Activated T-helper 1 cell treated with anti-CD3 and anti-CD28 coated beads, Interleukin-2, amount 50 U/mL, for 16 hours (primary cell): ENCODE results near the gene LRWD1.
"Not testable (repeated sequence)": the region's sequence is repeated elsewhere in the genome, so short reads cannot be mapped to it uniquely, and the experiment has no call there.

ENCODE experiments used
- DNase-seq, 2 donors: peaks; one replicate each; pipeline ENCODE4 v3.0.0-alpha.2; 2020; ENCODE audit warnings: low read depth in 1 of 2, low spot score in 1 of 2

The LRWD1 gene

DNA sequence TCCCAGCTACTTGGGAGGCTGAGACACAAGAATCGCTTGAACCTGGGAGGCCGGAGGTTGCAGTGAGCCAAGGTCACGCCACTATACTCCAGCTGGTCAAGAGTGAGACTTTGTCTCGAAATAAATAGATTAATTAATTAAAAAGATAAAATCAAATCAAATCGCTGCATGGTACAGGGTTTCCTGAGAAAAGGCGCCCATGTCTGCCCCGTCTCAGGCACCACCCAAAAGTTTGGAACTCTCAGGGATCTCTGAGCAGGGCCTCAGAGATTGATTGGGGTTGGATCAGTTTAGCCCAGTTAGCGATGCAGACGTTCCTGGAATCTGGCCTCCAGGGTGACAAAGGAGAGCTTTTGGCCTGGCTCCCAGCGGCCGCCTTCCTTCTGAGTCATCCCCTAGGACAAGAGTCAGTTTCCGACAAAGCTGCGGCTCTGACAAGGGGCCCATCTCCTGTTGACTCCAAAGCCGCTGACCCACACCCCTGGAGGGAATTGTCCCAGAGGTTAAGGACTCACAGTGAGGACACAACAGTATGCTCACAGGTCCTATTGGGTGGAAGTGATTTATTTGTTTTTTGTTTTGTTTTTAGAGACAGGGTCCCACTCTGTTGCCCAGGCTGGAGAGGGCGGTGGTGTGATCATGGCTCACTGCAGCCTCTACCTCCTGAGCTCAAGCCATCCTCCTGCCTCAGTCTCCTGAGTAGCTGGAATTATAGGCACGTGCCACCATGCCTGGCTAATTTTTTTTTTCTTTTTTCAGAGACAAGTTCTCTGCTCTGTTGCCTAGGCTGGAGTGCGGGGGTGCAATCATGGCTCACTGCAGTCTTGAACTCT is 24.6 kb upstream of the LRWD1 start:
- no peak for DNase-seq

DNA sequence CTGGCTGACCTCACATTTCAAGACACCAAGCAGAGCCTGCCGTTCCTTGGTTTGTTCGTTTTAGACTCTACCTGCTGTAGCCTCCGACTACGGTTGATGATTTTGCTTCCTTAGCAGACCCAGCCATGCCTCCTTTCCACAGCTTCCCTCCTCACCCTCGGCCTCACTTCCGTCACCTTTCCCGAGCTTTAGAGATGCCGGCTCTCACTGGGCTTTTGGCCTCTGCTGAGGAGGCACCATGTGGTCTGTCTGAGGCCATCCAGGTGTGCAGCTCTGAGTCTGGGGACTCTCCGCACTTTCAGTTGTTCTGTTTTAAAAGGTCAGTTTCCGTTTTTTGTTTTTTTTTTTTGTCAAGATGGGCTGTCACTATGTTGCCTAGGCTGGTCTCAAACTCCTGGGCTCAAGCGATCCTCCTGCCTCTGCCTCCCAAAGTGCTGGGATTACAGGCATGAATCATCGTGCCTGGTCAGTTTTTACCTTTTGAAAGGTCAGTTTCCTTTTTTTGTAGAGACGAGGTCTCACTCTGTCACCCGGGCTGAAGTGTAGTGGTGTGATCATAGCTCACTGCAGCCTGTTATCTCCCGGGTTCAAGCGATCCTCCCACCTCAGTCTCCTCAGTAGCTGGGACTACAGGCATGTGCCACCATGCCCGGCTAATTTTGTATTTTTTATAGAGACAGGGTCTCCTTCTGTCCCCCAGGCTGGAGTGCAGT is 19.7 kb upstream of the LRWD1 start:
- DNase-seq = no peak

DNA sequence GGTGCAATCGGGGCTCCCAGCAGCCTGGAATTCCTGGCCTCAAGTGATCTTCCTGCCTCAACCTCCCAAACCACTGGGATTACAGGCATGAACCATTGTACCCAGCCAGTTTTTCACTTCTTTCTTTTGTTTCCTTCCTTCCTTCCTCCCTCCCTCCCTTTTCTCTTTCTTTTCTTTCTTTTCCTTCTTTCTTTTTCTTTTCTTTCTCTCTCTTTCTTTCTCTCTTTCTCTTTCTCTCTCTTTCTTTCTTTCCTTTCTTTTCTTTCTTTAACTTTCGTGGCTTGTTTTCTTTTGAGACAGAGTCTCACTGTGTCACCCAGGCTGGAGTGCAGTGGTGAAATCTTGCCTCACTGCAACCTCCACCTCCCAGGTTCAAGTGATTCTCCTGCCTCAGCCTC is 19.1 kb upstream of the LRWD1 start:
- no peak for DNase-seq

DNA sequence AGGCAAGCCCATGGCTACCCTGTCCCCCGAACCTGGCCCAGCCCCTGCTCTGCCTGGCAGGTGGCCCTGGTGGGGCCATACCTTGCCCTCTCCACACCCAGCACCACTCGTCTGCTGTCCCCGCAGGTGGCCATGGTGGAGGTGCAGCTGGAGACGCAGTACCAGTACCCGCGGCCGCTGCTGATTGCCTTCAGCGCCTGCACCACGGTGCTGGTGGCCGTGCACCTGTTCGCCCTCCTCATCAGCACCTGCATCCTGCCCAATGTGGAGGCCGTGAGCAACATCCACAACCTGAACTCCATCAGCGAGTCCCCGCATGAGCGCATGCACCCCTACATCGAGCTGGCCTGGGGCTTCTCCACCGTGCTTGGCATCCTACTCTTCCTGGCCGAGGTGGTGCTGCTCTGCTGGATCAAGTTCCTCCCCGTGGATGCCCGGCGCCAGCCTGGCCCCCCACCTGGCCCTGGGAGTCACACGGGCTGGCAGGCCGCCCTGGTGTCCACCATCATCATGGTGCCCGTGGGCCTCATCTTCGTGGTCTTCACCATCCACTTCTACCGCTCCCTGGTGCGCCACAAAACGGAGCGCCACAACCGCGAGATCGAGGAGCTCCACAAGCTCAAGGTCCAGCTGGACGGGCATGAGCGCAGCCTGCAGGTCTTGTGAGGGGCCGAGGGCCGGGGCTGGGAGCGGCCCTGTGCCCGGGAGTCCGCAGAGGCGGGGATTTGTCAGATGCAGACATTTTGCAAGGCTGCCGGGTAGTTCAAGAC is 18.2 kb upstream of the LRWD1 start:
- DNase-seq = no peak

DNA sequence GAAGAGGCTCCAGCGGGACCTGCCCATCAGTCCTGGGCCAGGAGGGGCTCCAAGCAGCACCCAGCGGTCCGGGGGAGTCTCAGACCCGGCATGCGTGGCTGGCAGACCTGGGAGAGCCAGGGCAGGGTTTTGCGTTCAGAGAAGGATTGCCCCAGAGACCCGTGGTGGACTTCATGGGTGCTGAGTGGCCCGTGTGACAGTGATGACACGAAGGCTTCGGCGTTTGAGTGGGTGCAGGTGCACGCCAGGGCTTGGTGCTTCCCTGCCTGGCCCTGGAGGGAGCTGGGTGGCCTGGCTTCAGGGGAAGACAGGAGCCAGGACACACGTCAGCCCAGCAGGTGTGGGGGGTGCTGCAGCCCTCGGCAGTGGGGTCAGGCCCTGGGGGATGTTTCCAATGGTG is 17.5 kb upstream of the LRWD1 start:
- no peak for DNase-seq

DNA sequence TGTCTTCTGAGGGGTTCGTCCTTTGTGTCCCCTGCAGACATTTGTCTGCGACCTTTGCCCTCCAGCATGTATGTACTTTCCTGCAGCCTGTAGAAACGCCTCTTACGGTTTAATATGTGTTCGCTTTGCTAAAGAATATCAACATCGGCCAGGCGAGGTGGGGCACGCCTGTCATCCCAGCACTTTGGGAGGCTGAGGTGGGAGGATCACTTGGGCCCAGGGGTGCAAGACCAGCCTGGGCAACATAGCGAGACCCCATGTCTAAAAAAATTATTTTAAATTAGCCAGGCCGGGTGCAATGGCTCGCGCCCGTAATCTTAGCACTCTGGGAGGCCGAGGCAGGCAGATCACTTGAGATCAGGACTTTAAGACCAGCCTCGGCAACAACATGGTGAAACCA is 15.6 kb upstream of the LRWD1 start:
- DNase-seq = no peak

DNA sequence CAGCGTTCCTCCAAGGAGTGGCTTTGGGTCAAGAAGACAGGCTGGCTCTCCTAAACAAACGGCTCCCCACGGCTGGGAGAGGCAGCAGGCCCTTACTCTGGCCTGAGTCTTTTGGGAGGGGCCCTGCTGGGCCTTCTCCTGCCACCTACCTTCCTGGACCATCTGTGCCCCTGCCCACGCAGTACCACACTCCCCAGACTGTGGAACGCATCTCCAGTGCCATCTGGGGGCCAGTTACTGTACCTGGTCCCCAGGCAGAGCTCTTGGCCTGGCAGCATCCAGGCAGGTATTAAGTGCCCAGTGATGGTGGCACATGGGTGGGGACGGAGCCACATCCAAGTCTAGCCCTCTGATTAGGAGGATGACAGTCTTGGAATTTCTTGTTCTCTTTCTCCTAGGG is 14.5 kb upstream of the LRWD1 start:
- peak in 1 of 2 donors; percentile 25 for DNase-seq

DNA sequence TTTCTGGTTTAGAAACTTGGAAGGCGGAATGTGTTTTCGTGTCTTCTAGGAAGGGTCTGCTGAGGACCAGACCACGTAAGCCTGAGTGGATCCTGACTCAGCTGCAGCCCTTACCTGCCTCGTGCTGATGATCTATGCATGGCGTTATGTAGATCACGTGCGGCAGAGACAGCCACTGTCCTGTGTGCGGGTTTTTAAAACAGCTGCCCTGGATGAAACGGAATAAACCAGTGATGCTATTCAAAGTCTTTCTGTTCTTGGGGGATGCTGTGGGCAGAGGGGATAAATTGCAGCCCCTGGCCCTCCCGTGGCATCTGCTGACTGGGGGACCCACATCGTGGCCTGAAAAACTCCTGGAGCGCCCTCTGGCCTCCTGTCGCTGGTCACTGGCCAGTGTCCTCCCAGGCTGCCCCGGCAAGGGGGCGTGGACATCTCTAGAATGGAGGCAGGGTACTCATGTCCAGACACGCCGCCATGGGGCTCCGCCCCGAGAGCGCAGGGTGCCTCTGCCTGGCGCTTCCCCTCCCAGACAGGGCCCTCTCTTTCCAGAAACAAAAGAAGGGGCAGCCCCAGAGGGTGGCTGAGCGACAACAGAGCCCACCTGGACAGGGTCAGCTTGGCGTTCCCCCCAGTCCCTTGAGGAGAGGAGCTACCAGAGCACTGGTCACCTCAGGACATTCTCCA is 13.3 kb upstream of the LRWD1 start:
- DNase-seq = no peak

DNA sequence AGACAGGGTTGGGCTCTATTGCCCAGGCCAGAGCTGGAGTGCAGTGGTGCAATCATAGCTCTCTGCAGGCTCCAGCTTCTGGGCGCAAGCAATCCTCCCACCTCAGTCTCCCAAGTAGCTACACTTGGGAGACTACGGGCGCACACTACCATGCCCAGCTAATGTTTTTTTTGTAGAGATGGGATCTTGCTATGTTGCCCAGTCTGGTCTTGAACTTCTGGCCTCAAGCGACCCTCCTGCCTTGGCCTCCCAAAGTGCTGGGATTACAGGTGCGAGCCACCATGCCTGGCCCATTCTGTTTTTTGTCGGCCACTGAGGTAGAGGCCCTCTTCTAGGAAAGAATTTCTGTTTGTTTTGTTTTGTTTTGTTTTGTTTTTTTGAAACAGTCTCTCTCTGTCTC is 12.3 kb upstream of the LRWD1 start:
- no peak for DNase-seq

DNA sequence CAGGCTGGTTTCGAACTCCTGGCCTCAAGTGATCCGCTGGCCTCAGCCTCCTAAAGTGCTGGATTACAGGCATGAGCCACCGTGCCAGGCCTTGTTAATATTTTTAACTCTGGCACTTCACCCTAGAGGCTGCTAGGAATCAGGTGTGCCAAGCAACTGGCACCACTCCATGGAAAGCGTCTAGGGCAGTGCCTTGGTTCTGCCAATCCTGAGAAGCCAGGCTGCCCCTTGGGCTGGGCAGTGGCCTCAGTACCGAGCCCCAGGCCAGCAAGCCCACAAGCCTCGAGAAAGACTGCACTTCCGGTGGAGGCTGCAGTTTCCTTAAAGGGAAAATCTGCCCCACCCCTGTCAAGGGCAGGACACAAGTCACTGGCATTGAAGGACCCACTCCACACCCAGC is 11.5 kb upstream of the LRWD1 start:
- no peak for DNase-seq

DNA sequence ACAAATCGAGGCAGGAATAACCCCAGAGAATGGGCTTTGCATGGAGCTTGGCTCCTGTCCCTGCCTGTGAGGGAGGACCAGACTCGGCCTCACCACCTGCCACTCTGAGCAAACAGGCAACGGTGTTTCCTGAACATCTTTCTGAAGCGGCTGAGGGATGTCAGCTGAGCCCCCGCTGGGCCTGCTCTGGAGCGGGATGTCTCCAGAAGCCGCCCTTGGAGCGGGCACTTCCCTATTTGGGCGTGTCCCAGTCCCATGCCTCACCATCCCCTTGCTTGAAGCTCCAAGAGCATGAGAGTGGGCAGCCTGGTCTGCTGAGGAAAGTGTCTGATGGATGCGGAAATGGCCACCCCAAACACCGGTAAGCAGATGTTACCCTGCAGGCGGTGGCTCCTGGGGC is 10.3 kb upstream of the LRWD1 start:
- DNase-seq = no peak

DNA sequence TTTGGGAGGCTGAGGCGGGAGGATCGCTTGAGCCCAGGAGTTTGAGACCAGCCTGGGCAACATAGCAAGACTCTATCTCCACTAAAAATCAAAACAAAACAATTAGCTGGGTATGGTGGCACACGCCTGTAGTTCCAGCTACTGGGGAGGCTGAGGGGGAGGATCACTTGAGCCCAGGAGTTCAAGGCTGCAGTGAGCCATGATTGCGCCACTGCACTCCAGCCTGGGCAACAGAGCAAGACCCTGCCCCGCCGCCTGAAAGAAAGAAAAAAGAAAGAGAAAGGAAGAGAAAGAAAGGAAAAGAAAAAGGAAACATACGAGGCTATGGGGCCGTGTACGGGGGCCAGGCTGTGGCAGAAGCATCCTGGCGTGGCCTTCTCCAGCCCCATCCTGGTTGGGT is 9.9 kb upstream of the LRWD1 start:
- DNase-seq = not testable (repeated sequence)

DNA sequence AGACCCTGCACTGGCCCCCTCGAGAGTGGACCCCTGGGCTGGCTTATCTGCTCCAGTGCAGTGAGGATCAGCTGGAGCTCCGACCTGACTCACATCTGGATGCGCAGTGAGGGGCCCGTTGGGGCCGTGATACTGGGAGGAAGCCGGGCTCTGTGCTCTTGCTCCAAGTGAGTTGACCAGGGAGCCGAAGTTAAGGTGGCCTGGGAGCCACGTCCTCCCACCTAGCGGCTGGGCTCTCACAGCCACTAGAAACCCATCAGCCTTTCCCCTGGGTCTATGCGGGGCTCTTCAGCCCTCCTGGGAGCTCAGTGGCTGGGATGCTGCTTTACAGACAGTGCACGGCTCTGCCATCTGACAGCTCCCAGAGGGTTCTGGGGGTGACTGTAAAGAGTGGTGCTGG is 9.2 kb upstream of the LRWD1 start:
- DNase-seq = no peak

DNA sequence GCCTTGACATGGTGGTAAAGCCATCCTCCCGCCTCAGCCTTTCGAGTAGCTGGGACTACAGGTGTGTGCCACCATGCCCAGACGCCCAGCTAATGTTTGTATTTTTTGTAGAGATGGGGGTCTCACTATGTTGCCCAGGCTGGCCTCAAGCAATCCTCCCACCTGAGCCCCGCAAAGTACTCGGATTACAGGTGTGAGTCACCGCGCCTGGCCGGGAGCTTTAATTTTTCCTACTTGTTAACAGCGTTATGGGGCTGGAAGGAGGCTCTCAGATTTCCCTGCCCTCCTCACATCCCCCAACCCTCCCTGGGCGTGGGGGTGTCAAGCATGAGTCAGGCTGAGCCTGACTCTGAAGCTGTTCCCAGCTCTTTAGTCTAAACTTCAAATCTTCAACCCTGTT is 8.5 kb upstream of the LRWD1 start:
- DNase-seq = no peak

DNA sequence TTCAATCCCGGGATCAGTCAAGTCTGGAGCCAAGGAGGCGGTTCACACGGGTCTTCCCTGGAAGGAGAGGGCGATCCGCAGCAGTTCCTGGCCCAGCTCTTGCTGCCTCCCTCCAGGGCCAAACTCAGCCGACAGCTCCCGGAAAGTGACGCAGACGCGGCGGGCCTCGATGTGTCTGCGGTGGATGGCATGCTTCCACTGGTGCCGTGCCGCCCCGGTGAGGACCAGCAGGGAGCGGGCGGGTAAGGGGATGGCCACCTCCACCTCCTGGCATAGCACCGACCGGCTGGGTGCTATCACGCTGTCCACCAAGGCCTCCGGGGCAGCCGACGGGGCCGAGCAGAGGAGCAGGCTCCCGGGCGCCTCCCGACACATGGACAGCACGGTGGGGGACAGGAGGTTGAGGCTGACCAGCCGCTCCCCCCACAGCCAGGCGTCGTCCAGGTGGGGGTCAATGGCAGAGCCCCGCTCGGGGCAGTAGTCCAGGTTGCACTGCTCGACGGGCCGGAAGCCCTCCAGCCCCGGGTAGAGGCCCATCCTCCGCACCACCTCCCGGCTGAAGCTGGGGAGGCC is 7.3 kb upstream of the LRWD1 start:
- DNase-seq = no peak

DNA sequence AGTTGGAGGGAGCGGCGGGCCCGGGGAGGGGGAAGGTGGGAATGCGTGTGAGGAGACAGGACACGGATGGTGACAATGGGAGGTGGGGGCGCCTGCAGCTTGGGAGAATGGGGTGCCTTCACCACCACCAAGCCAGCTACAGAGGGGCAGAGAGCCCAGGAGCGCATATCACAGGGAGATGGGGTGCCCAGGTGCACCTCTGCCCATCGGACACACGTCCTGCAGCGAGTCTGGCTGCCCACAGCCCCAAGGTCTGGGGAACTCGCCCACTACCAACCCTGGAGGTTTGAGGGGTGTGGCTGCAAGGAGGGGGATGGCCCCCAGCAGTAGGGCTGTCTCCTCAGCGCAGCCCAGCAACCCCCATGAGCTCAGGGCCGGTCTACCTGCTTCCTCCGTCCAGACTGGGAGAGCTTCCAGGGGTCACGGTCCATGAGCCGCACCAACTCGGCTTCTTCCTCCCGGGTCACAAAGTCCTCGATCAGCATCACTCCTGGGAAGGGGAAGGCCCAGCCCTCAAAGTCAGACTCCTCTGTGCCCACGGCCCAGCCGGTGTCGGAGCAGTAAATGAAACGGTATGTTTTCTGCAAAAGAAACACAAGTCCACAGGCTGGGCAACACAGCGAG is 5.5 kb upstream of the LRWD1 start:
- no peak for DNase-seq

DNA sequence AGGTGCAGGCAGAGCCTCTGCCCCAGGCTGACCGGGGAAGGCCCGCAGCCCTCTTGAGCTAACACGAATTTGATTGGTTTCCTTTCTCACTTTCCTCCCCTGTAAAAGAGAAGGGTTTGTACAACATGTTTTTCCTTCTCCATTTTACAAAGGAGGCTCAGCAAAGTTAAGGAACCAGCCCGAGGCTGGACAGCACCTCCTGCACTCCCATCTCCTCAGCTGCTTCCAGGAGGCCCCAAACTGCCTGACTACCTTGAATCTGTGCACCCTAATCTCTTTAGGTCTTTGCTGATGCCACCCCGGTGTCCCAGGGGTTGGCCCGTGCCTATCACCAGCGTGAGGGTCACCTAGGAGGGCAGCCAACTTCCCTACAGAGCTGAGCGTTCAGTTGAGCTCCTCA is 4.3 kb upstream of the LRWD1 start:
- DNase-seq = no peak

DNA sequence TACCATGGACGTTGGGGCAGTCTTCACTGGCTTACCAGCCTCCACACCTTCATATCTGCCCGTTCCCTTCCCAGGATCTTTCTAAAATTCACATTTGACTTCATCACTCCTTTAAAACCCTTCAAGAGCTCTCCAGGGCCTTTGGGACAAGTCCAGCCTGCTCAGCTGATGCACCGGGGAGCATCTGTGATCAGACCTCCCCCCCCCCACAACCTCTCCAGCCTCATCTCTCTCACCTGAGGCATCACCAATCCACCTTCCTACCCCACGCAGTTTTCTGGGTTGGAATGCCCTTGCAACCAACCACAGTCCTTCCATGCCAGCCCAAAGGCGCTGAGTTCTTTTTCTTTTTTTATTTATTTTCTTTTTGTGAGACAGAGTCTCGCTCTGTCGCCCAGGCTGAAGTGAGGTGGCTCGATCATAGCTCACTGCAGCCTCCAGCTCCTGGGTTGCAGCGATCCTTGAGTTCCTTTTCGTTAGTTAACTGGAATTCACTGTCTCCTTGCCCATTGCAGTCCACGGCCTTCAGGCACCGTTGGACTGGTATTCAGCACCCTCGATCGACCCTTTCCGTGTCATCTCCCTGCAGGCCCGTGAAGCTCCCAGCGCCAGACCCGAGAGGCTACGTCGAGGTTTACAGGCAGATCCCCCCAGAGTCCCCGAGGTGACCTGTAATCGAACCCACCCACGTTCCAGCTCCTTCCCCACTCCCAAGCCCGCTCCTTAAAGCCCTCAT is 775 bp upstream of the LRWD1 start:
- DNase-seq = no peak

DNA sequence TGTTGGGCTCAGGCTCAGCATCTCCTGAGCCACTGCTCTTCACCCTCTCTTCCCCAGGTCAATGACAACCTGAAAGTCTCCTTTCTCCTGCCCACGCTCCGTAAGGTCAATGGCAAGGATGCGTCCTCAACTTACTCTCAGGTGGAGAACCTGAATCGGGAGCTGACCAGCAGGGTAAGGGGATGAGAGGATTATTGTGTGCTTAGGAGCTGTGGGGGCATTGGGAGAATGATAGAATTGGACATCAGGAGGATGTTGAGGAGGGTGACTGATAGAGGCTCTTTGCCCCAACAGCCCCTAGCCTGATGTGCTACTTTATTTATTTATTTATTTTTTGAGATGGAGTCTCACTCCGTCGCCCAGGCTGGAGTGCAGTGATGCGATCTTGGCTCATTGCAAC is 1.3 kb downstream of the LRWD1 start:
- DNase-seq = no peak
